ENCODE measurements around the gene EPHA2. TPM values are rescaled to one million over a fixed set of nuclear protein-coding genes. Genes with fewer than 3 reads are reported as not detected.

The EPHA2 gene
- total and polyA plus RNA-seq, 2 experiments from 2014 or later = 7.5 to 51.2 TPM

DNA sequence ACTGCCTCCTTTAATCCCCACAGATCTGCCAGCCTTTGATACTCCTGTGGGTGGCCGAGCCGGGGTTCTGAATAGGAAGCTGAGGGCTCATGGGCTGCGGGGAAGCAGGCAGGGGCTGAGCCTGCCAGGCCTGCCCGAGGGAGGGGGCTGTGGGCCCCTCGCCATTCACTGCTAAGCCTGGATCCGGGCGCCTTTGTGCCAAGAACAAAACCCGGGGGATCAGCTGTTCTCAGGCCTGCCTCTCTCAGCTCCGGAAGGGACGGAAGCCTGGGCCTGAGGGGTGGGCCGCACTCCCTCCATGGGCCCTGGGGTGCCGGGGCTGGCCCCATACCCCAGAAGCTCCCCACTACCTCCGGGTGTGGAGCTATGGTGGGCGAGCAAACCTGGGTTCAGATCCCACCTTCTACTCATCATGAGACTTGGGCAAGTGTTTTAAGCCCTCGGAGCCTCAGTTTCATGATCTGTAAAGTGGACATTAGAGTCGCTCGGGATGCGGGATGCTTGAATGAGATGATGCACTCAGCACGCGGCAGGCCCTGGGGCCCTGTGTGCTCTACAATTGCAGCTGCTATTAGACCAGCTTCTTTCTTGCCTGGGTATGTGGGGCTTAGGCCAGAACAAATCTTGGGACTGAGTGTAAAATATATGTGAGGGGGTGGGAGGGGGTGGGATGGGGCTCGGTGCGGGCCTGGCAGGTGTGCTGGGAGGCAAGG, 19.2 kb upstream of the EPHA2 start (continued):
- TF ChIP-seq ETS1 (IDR thresholded peaks at IDR 0.05) (no peak), ZNF114 (CRISPR knock-in tag; IDR thresholded peaks at IDR 0.05) (no peak), EZH2phosphoT487 (IDR thresholded peaks at IDR 0.05; ENCODE audit: unreplicated experiment) (no peak), EZH2 (IDR thresholded peaks at IDR 0.05; ENCODE audit: low read depth, unreplicated experiment) (no peak), ZNF331 (CRISPR knock-in tag; IDR thresholded peaks at IDR 0.05; ENCODE audit: low read depth) (no peak), NANOG (IDR thresholded peaks at IDR 0.05; ENCODE audit: borderline replicate concordance) (no peak), POLR2AphosphoS5 (IDR thresholded peaks at IDR 0.05; ENCODE audit: low read depth) (no peak), JUNB (IDR thresholded peaks at IDR 0.05; ENCODE audit: unreplicated experiment) (no peak)

GRCh38 chr1:16174261-16174868, 18.5 kb upstream of the EPHA2 start:
- no peaks in the 10 kb centered on the region for H3K27me3 ChIP-seq (ENCODE audit: insufficient read depth)
- peaks cover 1% of the 10 kb centered on the region; the same call in 1 of the 2 replicates for H3K4me1 ChIP-seq (ENCODE audit: insufficient read depth)
- H2AFZ ChIP-seq = no peak overlapping the region
- no peaks in the 10 kb centered on the region for H3K79me2 ChIP-seq (replicated peaks; ENCODE audit: insufficient read depth)
- peak; percentile 38 for ATAC-seq
- no peaks in the 10 kb centered on the region for H3K9me3 Mint-ChIP-seq
- H3K4me1 Mint-ChIP-seq = peaks cover 21% of the 10 kb centered on the region
- peaks cover 20% of the 10 kb centered on the region for H3K27me3 Mint-ChIP-seq (ENCODE audit: insufficient read depth, low read depth, poor library complexity)
- H3K4me2 ChIP-seq = no peak overlapping the region
- H3K27ac Mint-ChIP-seq = peak overlapping the region; percentile 78; the same call in 1 of the 2 replicates
- no peaks in the 10 kb centered on the region; the same call in 1 of the 2 replicates for H3K36me3 ChIP-seq (ENCODE audit: insufficient read depth)
- no peaks in the 10 kb centered on the region for H3F3A ChIP-seq (replicated peaks; ENCODE audit: low read depth)
- no peaks in the 10 kb centered on the region for H3K9me2 ChIP-seq (ENCODE audit: insufficient read depth)
- no peaks in the 10 kb centered on the region for H3K36me3 Mint-ChIP-seq (ENCODE audit: low read depth)
- no peak overlapping the region for H3K4me3 ChIP-seq
- H4K20me1 ChIP-seq (replicated peaks; ENCODE audit: insufficient read depth) = no peaks in the 10 kb centered on the region
- H3K27ac ChIP-seq (ENCODE audit: low read depth) = no peak overlapping the region
- DNase-seq (ENCODE audit: low spot score) = no peak
- no peak overlapping the region for H3K4me3 Mint-ChIP-seq
- TF ChIP-seq POLR2AphosphoS5 (IDR thresholded peaks at IDR 0.05; ENCODE audit: low read depth) = no peak
- TF ChIP-seq, protein P1, sequence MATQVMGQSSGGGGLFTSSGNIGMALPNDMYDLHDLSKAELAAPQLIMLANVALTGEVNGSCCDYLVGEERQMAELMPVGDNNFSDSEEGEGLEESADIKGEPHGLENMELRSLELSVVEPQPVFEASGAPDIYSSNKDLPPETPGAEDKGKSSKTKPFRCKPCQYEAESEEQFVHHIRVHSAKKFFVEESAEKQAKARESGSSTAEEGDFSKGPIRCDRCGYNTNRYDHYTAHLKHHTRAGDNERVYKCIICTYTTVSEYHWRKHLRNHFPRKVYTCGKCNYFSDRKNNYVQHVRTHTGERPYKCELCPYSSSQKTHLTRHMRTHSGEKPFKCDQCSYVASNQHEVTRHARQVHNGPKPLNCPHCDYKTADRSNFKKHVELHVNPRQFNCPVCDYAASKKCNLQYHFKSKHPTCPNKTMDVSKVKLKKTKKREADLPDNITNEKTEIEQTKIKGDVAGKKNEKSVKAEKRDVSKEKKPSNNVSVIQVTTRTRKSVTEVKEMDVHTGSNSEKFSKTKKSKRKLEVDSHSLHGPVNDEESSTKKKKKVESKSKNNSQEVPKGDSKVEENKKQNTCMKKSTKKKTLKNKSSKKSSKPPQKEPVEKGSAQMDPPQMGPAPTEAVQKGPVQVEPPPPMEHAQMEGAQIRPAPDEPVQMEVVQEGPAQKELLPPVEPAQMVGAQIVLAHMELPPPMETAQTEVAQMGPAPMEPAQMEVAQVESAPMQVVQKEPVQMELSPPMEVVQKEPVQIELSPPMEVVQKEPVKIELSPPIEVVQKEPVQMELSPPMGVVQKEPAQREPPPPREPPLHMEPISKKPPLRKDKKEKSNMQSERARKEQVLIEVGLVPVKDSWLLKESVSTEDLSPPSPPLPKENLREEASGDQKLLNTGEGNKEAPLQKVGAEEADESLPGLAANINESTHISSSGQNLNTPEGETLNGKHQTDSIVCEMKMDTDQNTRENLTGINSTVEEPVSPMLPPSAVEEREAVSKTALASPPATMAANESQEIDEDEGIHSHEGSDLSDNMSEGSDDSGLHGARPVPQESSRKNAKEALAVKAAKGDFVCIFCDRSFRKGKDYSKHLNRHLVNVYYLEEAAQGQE (IDR thresholded peaks at IDR 0.05; ENCODE audit: unreplicated experiment) = no peak
- no peak for TF ChIP-seq ZNF331 (CRISPR knock-in tag; IDR thresholded peaks at IDR 0.05; ENCODE audit: low read depth)
- TF ChIP-seq ZNF114 (CRISPR knock-in tag; IDR thresholded peaks at IDR 0.05) = no peak
- no peak for TF ChIP-seq ETS1 (IDR thresholded peaks at IDR 0.05)
- TF ChIP-seq, protein P2, sequence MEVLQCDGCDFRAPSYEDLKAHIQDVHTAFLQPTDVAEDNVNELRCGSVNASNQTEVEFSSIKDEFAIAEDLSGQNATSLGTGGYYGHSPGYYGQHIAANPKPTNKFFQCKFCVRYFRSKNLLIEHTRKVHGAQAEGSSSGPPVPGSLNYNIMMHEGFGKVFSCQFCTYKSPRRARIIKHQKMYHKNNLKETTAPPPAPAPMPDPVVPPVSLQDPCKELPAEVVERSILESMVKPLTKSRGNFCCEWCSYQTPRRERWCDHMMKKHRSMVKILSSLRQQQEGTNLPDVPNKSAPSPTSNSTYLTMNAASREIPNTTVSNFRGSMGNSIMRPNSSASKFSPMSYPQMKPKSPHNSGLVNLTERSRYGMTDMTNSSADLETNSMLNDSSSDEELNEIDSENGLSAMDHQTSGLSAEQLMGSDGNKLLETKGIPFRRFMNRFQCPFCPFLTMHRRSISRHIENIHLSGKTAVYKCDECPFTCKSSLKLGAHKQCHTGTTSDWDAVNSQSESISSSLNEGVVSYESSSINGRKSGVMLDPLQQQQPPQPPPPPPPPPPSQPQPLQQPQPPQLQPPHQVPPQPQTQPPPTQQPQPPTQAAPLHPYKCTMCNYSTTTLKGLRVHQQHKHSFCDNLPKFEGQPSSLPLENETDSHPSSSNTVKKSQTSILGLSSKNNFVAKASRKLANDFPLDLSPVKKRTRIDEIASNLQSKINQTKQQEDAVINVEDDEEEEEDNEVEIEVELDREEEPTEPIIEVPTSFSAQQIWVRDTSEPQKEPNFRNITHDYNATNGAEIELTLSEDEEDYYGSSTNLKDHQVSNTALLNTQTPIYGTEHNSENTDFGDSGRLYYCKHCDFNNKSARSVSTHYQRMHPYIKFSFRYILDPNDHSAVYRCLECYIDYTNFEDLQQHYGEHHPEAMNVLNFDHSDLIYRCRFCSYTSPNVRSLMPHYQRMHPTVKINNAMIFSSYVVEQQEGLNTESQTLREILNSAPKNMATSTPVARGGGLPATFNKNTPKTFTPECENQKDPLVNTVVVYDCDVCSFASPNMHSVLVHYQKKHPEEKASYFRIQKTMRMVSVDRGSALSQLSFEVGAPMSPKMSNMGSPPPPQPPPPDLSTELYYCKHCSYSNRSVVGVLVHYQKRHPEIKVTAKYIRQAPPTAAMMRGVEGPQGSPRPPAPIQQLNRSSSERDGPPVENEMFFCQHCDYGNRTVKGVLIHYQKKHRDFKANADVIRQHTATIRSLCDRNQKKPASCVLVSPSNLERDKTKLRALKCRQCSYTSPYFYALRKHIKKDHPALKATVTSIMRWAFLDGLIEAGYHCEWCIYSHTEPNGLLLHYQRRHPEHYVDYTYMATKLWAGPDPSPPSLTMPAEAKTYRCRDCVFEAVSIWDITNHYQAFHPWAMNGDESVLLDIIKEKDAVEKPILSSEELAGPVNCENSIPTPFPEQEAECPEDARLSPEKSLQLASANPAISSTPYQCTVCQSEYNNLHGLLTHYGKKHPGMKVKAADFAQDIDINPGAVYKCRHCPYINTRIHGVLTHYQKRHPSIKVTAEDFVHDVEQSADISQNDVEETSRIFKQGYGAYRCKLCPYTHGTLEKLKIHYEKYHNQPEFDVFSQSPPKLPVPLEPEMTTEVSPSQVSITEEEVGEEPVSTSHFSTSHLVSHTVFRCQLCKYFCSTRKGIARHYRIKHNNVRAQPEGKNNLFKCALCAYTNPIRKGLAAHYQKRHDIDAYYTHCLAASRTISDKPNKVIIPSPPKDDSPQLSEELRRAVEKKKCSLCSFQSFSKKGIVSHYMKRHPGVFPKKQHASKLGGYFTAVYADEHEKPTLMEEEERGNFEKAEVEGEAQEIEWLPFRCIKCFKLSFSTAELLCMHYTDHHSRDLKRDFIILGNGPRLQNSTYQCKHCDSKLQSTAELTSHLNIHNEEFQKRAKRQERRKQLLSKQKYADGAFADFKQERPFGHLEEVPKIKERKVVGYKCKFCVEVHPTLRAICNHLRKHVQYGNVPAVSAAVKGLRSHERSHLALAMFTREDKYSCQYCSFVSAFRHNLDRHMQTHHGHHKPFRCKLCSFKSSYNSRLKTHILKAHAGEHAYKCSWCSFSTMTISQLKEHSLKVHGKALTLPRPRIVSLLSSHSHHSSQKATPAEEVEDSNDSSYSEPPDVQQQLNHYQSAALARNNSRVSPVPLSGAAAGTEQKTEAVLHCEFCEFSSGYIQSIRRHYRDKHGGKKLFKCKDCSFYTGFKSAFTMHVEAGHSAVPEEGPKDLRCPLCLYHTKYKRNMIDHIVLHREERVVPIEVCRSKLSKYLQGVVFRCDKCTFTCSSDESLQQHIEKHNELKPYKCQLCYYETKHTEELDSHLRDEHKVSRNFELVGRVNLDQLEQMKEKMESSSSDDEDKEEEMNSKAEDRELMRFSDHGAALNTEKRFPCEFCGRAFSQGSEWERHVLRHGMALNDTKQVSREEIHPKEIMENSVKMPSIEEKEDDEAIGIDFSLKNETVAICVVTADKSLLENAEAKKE (CRISPR knock-in tag; IDR thresholded peaks at IDR 0.05) = no peak
- no peak for TF ChIP-seq STAT1 (IDR thresholded peaks at IDR 0.05; ENCODE audit: unreplicated experiment)
- TF ChIP-seq NANOG (IDR thresholded peaks at IDR 0.05; ENCODE audit: borderline replicate concordance) = no peak
- TF ChIP-seq JUNB (IDR thresholded peaks at IDR 0.05; ENCODE audit: unreplicated experiment) = no peak
- no peak for TF ChIP-seq EZH2phosphoT487 (IDR thresholded peaks at IDR 0.05; ENCODE audit: unreplicated experiment)

Measured in GM23338 (cell line).